ENCODE data around the gene CHPF.

DNA sequence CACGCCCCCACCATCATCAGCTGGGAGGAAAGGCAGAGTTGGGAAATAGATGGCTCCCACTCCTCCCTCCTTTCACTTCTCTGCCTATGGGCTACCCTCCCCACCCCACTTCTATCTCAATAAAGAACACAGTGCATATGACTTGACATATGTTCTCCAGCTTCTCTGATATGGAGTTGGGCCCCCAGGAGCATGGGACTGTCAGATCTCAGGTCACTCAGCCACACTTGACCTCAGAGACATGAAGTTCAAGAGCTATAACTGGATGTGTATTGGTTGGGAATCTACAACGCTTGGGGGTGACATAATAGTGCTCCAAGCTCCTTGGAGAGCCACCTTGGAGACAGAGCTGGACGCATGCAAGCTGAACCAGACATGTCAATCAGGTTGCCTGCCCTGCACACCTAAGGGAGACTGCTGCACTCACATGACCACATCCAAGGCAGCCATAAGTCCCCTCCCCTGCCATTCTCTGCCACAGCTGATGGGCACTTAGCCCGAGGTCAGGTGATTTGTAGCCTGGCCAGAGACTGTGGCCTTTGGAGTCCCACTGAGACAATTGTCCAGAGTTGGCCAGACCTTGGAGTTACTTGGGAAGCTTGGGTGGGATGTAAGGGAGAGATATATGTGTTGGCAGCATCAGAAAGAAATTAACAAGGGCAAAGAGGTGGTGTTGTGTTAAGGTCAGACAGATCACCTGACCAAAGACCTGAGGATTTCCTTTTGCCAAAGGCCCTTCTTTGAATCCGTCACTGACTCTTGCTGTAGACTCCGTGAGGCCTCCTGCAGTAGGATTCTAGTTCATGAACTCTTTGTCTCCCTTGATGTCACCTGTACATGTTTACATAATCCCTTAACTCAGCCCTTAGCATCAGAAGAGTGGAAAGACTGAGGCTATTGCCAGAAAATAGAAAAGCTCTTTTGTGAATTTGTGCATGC lies 32.2 kb upstream of the CHPF start:
- TF ChIP-seq EZH2 (IDR thresholded peaks at IDR 0.05; ENCODE audit: insufficient read depth, poor library complexity, severe bottlenecking) (no peak), EZH2phosphoT487 (IDR thresholded peaks at IDR 0.05; ENCODE audit: insufficient read depth, low read depth) (no peak)
